Cardiac muscle cell (in vitro differentiated cells and primary cell): ENCODE data around the gene SNX27. TPM values are rescaled to one million over a fixed set of nuclear protein-coding genes. Genes with fewer than 3 reads are reported as not detected.
A peak's percentile ranks its signal among the peaks of the same experiment; 100 is the strongest.
"Not testable (repeated sequence)": the region's sequence is repeated elsewhere in the genome, so short reads cannot be mapped to it uniquely, and the experiment has no call there.

ENCODE experiments used
- DNase-seq, 2 donors: peaks; one replicate each; pipeline versions ENCODE4 v3.0.0 to v3.0.0-alpha.2; 2010 to 2017; ENCODE audit warnings: low read depth in 1 of 2, low spot score in 1 of 2
- H3K27ac ChIP-seq: fragments of 200-600 bp; sonication (generic); 2 replicates; pipeline ENCODE4 v1.5.1; 2016
- H3K27me3 ChIP-seq: fragments of 200-600 bp; sonication (generic); 2 replicates; pipeline ENCODE4 v1.6.0; 2016; ENCODE audit warnings: control low read depth
- H3K36me3 ChIP-seq: fragments of 200-600 bp; sonication (generic); 2 replicates; pipeline ENCODE4 v1.5.1; 2016; ENCODE audit warnings: control low read depth
- H3K4me1 ChIP-seq: fragments of 200-600 bp; sonication (generic); 2 replicates; pipeline ENCODE4 v1.8.1; 2017; ENCODE audit warnings: low read depth, mild to moderate bottlenecking, mixed run types
- H3K4me3 ChIP-seq: fragments of 200-600 bp; sonication (generic); 2 replicates; pipeline ENCODE4 v1.5.1; 2016; ENCODE audit warnings: mild to moderate bottlenecking
- H3K9me3 ChIP-seq: fragments of 200-600 bp; sonication (generic); 2 replicates; pipeline ENCODE4 v1.5.1; 2017; ENCODE audit warnings: low read depth, mild to moderate bottlenecking, control low read depth
- CTCF ChIP-seq: IDR thresholded peaks from 2 replicates; pipeline ENCODE4 v1.5.1; 2012; ENCODE audit warnings: low read depth, mild to moderate bottlenecking, low read length
- polyA plus RNA-seq: library from polyadenylated mRNA; unstranded; fragments of >200 nt; fragmentation: Nextera tagmentation; extraction: Ambion mirVana; gene quantifications from 2 replicates; pipeline ENCODE4 v1.2.1, GENCODE V29; 2016
- total RNA-seq: library from RNA; depleted of rRNA; stranded (reverse); fragments of >200 nt; gene quantifications from 2 replicates; pipeline ENCODE4 v1.2.3, GENCODE V29; 2016

SNX27 gene
- total and polyA plus RNA-seq, 2 experiments from 2014 or later, result 24.4 to 34.5 TPM

GRCh38 chr1:151728151-151729054 lies 116.6 kb downstream of the SNX27 start:
- no peak overlapping the region for H3K27ac ChIP-seq
- no peak overlapping the region for H3K4me3 ChIP-seq
- H3K4me1 ChIP-seq, result peaks cover 10% of the 10 kb centered on the region
- no peaks in the 10 kb centered on the region for H3K36me3 ChIP-seq
- DNase-seq, result peak; percentile 20 to 72
- no peak for TF ChIP-seq CTCF
- no peaks in the 10 kb centered on the region for H3K9me3 ChIP-seq
- H3K27me3 ChIP-seq, result peaks cover 12% of the 10 kb centered on the region

- Histone ChIP-seq H3K36me3 (no peaks in the 10 kb centered on the region), H3K4me1 (peaks cover 10% of the 10 kb centered on the region), H3K27ac (no peak overlapping the region), H3K27me3 (peaks cover 3% of the 10 kb centered on the region), H3K4me3 (no peak overlapping the region), H3K9me3 (no peaks in the 10 kb centered on the region)
- peak in 1 of 2 donors; percentile 17 for DNase-seq
- TF ChIP-seq CTCF, result no peak
Measured at GRCh38 chr1:151729157-151729965, 117.5 kb downstream of the SNX27 start.

GRCh38 chr1:151729966-151730291 lies 118.1 kb downstream of the SNX27 start:
- Histone ChIP-seq H3K9me3 (no peaks in the 10 kb centered on the region), H3K27ac (no peak overlapping the region), H3K4me1 (peaks cover 10% of the 10 kb centered on the region), H3K4me3 (no peak overlapping the region), H3K27me3 (no peaks in the 10 kb centered on the region), H3K36me3 (no peaks in the 10 kb centered on the region)
- no peak for DNase-seq
- no peak for TF ChIP-seq CTCF

- TF ChIP-seq CTCF, result no peak
- DNase-seq, result no peak
- no peaks in the 10 kb centered on the region for H3K9me3 ChIP-seq
- no peak overlapping the region for H3K27ac ChIP-seq
- H3K27me3 ChIP-seq, result no peaks in the 10 kb centered on the region
- no peaks in the 10 kb centered on the region for H3K36me3 ChIP-seq
- no peak overlapping the region for H3K4me3 ChIP-seq
- H3K4me1 ChIP-seq, result peaks cover 9% of the 10 kb centered on the region
Measured at GRCh38 chr1:151733126-151733525, 121.3 kb downstream of the SNX27 start.

- H3K27ac ChIP-seq, H3K36me3 ChIP-seq, H3K4me1 ChIP-seq, H3K9me3 ChIP-seq, H3K27me3 ChIP-seq, H3K4me3 ChIP-seq, DNase-seq: not testable (repeated sequence)
Measured at GRCh38 chr1:151733995-151734394, 122.1 kb downstream of the SNX27 start.

- no peak overlapping the region for H3K27ac ChIP-seq
- DNase-seq, result no peak
- no peak overlapping the region for H3K4me3 ChIP-seq
- H3K27me3 ChIP-seq, result peaks cover 8% of the 10 kb centered on the region
- TF ChIP-seq CTCF, result no peak
- no peaks in the 10 kb centered on the region for H3K9me3 ChIP-seq
- no peaks in the 10 kb centered on the region for H3K36me3 ChIP-seq
- H3K4me1 ChIP-seq, result no peaks in the 10 kb centered on the region
Measured at GRCh38 chr1:151737026-151737425, 125.2 kb downstream of the SNX27 start.
